ENCODE measurements around the gene JMJD1C.

JMJD1C gene

DNA sequence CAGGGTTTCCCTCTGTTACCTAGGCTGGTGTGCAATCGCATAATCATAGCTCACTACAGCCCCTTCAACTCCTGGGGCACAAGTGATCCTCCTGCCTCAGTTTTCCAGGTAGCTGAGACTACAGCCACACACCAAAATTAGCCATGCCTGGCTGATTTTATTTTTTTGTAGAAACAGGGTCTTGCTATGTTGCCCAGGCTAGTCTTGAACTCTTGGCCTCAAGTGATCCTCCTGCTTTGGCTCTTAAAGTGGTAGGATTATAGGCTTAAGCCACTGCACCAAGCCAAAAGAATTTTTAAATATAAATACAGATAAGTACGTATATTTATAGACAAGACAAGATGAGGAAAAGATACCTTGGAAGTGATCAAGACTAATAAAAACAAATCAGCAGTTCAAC, 215.7 kb downstream of the JMJD1C start:
- Histone ChIP-seq H3K36me3 (ENCODE audit: insufficient read depth, low read length) (peaks cover 2% of the 10 kb centered on the region; the same call in 1 of the 2 replicates), H4K20me1 (ENCODE audit: insufficient read depth, low read length, poor library complexity, severe bottlenecking) (peaks cover 40% of the 10 kb centered on the region), H3F3A (ENCODE audit: low read depth) (no peaks in the 10 kb centered on the region), H3K4me3 (ENCODE audit: low read length, poor library complexity, severe bottlenecking) (no peak overlapping the region), H3K9me2 (replicated peaks; ENCODE audit: low read depth, low read length) (no peaks in the 10 kb centered on the region), H2AFZ (ENCODE audit: low read length) (no peak overlapping the region), H3K9ac (ENCODE audit: low read depth, low read length, poor library complexity, severe bottlenecking) (no peak overlapping the region), H3K27me3 (ENCODE audit: insufficient read depth, low read length, poor library complexity, severe bottlenecking) (no peaks in the 10 kb centered on the region), H3K79me2 (ENCODE audit: insufficient read depth, low read length) (peaks cover 98% of the 10 kb centered on the region), H3K4me2 (ENCODE audit: low read depth, low read length, poor library complexity, severe bottlenecking) (no peak overlapping the region), H3K4me1 (ENCODE audit: insufficient read depth, low read length, poor library complexity, severe bottlenecking) (no peaks in the 10 kb centered on the region), H3K9me3 (ENCODE audit: insufficient read depth, low read depth, low read length) (no peaks in the 10 kb centered on the region; the same call in 1 of the 2 replicates)
- TF ChIP-seq, protein P1, sequence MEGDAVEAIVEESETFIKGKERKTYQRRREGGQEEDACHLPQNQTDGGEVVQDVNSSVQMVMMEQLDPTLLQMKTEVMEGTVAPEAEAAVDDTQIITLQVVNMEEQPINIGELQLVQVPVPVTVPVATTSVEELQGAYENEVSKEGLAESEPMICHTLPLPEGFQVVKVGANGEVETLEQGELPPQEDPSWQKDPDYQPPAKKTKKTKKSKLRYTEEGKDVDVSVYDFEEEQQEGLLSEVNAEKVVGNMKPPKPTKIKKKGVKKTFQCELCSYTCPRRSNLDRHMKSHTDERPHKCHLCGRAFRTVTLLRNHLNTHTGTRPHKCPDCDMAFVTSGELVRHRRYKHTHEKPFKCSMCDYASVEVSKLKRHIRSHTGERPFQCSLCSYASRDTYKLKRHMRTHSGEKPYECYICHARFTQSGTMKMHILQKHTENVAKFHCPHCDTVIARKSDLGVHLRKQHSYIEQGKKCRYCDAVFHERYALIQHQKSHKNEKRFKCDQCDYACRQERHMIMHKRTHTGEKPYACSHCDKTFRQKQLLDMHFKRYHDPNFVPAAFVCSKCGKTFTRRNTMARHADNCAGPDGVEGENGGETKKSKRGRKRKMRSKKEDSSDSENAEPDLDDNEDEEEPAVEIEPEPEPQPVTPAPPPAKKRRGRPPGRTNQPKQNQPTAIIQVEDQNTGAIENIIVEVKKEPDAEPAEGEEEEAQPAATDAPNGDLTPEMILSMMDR (conservative IDR thresholded peaks at IDR 0.05; ENCODE audit: low read length): no peak
- no peak for TF ChIP-seq EZH2phosphoT487 (IDR thresholded peaks at IDR 0.05; ENCODE audit: borderline replicate concordance)

DNA sequence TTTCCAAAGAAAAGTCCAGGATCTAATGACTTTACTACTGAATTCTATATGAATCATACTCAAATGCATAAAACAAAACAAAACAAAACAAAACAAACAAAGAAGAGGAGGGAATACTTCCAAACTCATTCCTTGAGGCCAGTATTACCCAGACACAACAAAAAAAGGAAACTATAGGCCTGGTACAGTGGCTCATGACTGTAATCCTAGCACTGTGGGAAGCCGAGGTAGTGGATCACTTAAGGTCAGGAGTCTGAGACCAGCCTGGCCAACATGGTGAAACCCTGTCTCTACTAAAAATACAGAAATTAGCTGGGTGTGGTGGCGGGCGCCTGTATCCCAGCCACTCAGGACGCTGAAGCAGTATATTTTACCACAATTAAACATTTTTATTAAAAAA, 218.0 kb downstream of the JMJD1C start:
- TF ChIP-seq, protein P1 (conservative IDR thresholded peaks at IDR 0.05; ENCODE audit: low read length): no peak
- TF ChIP-seq EZH2phosphoT487 (IDR thresholded peaks at IDR 0.05; ENCODE audit: borderline replicate concordance): no peak
- Histone ChIP-seq H3K27me3 (ENCODE audit: insufficient read depth, low read length, poor library complexity, severe bottlenecking) (no peaks in the 10 kb centered on the region), H3K9ac (ENCODE audit: low read depth, low read length, poor library complexity, severe bottlenecking) (no peak overlapping the region), H4K20me1 (ENCODE audit: insufficient read depth, low read length, poor library complexity, severe bottlenecking) (peaks cover 38% of the 10 kb centered on the region), H3K79me2 (ENCODE audit: insufficient read depth, low read length) (peaks cover 98% of the 10 kb centered on the region), H3K36me3 (ENCODE audit: insufficient read depth, low read length) (peaks cover 2% of the 10 kb centered on the region; the same call in 1 of the 2 replicates), H3K9me3 (ENCODE audit: insufficient read depth, low read depth, low read length) (no peaks in the 10 kb centered on the region; the same call in 1 of the 2 replicates), H3K9me2 (replicated peaks; ENCODE audit: low read depth, low read length) (no peaks in the 10 kb centered on the region), H3F3A (ENCODE audit: low read depth) (no peaks in the 10 kb centered on the region; the same call in 1 of the 2 replicates), H3K4me3 (ENCODE audit: low read length, poor library complexity, severe bottlenecking) (no peak overlapping the region), H3K4me1 (ENCODE audit: insufficient read depth, low read length, poor library complexity, severe bottlenecking) (peaks cover 16% of the 10 kb centered on the region), H2AFZ (ENCODE audit: low read length) (no peak overlapping the region), H3K4me2 (ENCODE audit: low read depth, low read length, poor library complexity, severe bottlenecking) (no peak overlapping the region)

DNA sequence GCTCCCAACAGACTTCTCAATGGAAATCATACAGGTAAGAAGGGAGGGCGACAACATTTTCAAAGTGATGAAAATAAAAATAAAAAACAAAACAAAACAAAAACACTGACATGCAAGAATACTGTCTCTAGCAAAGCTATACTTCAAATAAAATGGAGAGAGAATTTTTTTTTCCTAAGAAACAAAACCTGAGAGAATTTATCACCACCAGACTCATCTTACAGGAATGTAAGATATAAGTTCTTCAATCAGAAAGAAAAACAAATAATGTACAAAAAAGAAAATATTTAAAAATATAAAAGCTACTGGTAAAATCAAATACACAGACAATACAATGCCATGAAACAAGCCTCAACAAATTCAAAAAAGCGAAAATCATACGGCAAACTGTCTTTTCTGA, 219.4 kb downstream of the JMJD1C start:
- no peak overlapping the region for H3K9ac ChIP-seq (ENCODE audit: low read depth, low read length, poor library complexity, severe bottlenecking)
- H4K20me1 ChIP-seq (ENCODE audit: insufficient read depth, low read length, poor library complexity, severe bottlenecking): peaks cover 35% of the 10 kb centered on the region
- H3K4me3 ChIP-seq (ENCODE audit: low read length, poor library complexity, severe bottlenecking): no peak overlapping the region
- no peak overlapping the region for H2AFZ ChIP-seq (ENCODE audit: low read length)
- TF ChIP-seq, protein P1 (conservative IDR thresholded peaks at IDR 0.05; ENCODE audit: low read length): no peak
- no peak overlapping the region for H3K4me2 ChIP-seq (ENCODE audit: low read depth, low read length, poor library complexity, severe bottlenecking)
- H3F3A ChIP-seq (ENCODE audit: low read depth): peaks cover 11% of the 10 kb centered on the region; the same call in 1 of the 2 replicates
- peaks cover 31% of the 10 kb centered on the region for H3K4me1 ChIP-seq (ENCODE audit: insufficient read depth, low read length, poor library complexity, severe bottlenecking)
- H3K9me2 ChIP-seq (replicated peaks; ENCODE audit: low read depth, low read length): no peaks in the 10 kb centered on the region
- H3K27me3 ChIP-seq (ENCODE audit: insufficient read depth, low read length, poor library complexity, severe bottlenecking): no peaks in the 10 kb centered on the region
- H3K79me2 ChIP-seq (ENCODE audit: insufficient read depth, low read length): peaks cover 98% of the 10 kb centered on the region
- H3K9me3 ChIP-seq (ENCODE audit: insufficient read depth, low read depth, low read length): no peaks in the 10 kb centered on the region; the same call in 1 of the 2 replicates
- peaks cover 2% of the 10 kb centered on the region; the same call in 1 of the 2 replicates for H3K36me3 ChIP-seq (ENCODE audit: insufficient read depth, low read length)

Data from Loucy (cell line).